GM18507 (cell line): Measurements from ENCODE around the gene RAB31.
"Not testable (repeated sequence)": the region's sequence is repeated elsewhere in the genome, so short reads cannot be mapped to it uniquely, and the experiment has no call there.

Experiments
- DNase-seq: peaks from one replicate; pipeline ENCODE4 v3.0.0; 2011; ENCODE audit warnings: low read depth; ENCODE audit not compliant: insufficient read length; ENCODE audit errors: extremely low spot score
- FAIRE-seq: peaks from 2 replicates; lab custom pipeline; 2011; peaks lifted over from hg19 to GRCh38; lab: Jason Lieb, UNC

The RAB31 gene, protein sequence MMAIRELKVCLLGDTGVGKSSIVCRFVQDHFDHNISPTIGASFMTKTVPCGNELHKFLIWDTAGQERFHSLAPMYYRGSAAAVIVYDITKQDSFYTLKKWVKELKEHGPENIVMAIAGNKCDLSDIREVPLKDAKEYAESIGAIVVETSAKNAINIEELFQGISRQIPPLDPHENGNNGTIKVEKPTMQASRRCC

DNA sequence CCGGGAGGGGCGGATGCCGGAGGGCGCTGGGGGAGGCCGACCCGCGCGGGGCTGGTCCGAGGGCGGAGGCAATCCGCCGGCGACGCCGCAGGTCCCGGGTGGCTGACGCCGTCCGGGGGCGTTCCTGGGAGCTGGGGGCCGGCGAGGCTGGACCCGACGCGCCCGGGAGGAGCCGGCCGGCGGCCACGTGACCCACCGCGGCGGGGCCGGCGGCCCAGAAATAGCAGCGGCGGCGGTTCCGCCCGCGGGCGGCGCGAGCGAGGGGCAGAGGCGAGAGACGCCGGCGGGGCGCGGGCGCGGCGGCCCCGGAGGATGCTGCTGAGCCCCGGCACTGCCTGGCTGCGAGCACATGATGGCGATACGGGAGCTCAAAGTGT is at the start of gene RAB31:
TSS of gene RAB31 (plus strand) at position 245 of the 377 bp plus-strand sequence. CDS start at position 350, 105 bp downstream.
- FAIRE-seq (peak; percentile 21), DNase-seq (peak; percentile 38)

DNA sequence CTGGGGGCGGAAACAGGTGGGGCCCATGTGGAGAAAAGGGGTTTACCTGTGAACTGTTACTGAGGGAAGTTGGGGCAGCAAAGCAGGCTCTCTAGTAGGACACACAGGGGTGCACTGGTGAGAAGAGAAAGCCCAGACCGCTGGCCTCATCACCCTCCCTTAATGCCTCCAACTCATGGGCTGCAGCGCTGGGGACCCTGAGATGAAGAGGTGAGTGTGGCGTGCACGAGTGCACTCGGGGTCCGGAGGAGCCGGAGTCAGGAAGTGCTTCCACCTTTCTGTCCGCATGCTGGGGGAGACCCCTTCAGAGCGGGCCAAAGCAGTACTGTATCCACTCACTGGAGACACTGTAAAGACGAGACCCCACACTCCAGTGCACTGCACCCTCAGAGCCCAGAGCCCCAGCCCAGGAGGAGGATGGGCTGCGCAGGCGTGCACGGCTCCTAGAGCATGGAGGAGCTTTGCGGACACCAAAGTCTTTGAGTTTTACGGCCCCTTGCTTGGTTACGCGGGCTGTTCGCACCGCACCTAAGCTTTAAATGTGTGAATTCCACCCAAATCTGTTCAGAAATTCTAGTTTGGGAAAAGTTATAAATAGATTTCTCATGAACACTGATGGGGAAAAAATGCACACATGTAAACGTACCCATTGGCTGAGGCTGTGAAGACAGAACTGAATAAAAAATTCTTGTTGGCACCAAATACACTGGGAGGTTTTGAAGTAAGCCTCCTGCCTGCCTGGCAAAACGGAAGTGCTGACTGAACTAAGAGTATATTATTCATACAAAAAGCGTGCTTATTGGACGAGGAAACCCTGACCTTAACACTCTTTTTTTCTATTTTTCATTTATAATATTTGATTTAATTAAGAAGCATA is 48.4 kb upstream of the RAB31 start:
- FAIRE-seq (no peak), DNase-seq (no peak)

DNA sequence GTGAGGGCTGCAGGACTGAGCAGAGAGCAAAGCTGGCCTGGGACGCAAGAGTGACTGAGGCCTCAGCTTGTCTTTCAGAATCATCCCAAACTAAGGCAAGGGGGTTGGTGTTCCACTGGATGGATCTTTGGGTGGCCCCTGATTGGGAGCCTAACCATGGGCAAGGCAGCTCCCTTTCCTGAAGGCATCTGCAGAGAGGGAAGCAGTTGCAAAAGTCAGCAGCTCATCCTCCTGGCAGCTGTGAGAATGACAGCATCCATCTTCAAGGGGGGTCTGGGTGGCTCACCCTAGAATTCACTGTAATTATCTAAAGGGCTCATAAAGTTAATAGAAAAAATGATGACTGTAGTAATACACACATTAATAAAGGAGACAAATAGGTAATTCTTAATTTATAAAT is 46.5 kb upstream of the RAB31 start:
- no peak for FAIRE-seq
- no peak for DNase-seq

DNA sequence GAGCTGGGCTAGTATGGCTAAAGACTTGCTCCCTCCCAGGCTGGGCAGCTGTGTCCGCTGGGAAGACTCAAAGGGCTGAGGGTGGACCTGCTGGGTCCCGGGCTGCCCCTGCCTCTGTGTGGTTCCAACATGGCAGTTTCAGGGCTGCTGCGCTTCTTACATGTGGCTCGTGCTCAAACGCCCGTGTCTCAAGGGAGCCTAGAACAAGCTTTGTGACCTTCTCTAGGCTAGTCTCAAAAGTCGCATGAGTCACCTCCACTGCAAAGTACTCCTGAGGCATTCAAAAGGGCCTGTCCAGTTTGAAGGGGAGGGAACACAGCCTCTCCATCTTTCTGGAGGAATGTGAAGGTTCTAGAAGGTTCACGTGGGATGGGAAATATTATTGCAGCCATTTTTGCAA is 44.7 kb upstream of the RAB31 start:
- no peak for FAIRE-seq
- DNase-seq: no peak

DNA sequence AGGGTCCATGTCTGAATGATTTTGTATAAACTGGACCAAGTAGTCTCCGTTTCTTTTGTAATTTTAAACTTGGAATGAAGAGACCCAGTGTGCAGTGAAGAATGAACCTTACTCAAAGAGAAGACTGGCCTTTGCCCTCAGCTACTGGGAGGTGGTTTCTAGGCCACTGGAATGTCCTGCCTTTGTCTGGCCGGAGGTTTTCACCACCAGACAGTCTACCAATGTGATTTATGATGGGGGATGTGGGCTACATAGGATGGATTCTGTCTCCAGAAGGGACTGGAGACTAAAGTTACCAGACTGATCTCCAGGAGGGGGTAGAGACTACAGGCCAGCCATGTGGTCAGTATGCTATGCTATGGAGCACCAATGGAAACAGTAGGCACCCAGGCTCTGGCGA is 42.8 kb upstream of the RAB31 start:
- DNase-seq: no peak
- no peak for FAIRE-seq

DNA sequence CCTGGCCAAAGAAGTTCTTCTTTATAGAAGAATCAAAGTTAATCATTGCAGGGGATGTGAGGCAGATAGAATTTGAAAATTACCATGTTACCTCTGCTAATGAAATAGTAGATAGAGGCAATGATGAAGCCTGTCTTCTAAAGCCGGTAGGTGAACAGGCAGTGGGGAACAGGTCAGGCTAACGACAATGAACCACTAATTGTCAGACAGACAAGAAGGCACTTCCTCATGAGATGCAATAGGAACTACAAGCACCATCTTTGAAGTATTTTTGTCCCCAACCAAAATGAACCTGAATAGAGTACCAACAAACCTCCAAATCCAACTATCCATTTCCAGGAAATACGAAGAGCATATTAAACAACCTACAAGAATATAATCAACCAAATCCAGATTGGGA is 41.6 kb upstream of the RAB31 start:
- FAIRE-seq (no peak), DNase-seq (no peak)

DNA sequence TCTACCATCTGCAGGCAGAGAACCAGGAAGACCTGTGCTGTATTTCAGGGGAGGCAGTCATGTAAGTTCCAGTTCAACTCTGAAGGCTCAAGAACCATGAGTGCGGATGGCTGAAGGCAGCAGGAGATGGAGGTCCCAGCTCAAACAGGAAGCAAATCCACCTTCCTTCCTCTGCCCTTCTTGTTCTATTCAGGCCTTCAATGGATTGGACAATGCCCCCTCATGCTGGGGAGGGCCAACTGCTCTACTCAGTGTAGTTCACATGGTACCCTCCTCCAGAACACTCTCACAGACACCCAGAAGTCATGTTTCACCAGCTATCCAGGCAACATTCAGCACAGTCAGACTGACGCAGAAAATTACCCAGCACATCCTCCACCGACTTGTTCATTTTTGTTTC is 39.1 kb upstream of the RAB31 start:
- FAIRE-seq: no peak
- no peak for DNase-seq

DNA sequence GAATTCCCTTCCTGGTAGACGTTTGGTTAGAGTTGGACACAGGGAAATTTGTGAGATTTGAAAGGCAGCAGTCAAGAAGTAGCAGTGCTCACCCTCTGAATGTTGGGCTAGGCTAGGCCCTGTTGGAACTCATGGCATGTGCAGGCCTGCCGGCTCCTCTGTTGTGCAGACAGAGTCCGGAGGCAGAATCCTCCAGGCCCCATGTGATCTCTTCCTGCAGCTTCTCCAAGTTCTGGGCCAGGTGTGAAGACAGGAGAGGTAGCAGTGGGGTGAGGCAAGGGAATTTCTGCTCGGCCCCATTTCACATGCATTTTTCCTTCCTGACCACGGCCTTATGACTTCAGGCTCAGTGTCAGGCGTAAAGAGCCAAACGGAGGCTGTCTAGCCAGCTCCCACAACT is 36.9 kb upstream of the RAB31 start:
- no peak for DNase-seq
- no peak for FAIRE-seq

DNA sequence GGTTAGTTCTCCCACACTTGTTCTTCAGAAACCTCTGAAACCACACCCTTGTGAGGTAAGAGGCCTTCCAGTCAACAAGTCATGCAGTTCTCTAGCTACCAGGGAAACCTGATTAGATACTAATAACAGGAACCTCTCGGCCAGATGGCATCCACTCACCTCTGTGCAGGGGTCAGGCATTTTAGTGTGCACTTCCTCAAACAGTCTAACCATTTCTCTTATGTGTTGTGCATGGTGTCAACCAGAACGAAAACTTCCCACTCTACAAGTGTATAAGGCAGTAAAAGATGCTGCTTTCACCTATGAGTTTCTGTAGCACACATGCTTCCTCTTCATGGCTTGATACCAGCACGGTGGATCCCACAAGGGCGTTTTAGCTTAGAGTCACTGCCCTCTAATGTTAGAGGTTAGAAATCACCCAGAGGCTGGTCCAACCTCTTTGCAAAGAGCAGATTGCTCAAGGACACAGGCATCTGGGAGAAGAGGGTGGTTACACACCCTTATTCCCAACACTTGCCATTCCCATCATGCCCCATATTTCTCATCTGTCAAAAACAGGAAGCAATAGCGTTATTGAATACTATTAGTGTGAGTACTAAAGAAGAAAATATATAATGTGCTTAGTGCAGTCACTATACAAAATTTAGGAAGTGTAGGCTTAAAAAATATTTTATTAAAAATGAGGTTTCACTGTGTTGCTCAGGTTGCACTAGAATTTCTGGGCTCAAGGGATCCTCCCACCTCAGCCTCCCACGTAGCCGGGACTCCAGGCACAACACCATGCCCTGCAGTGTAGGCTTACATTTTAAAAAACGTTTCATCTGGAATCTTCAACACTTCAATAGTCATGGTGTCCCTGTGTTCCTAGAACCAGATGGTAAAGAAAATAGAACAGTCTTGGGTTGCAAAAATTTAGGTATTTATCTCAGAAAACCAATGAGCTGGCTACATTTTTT is 34.5 kb upstream of the RAB31 start:
- DNase-seq (peak; percentile 91), FAIRE-seq (peak; percentile 98)

DNA sequence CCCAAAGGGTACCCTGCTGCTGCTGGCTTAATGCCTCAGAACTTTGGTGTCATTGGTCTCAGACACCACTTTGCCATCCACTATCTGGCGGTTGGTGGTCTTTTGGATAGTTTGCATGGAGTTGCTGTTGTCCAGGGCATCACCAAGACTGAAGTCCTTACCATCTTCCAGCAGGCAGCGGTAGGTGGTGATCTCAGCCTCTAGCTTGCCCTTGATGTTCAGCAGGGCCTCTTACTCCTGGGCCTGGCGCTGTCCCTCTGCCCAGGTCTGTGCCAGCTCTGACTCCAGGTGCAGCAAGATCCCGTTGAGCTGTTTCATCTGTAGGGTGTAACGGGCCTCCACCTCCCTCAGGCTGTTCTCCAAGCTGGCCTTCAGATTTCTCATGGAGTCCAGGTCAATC is 29.9 kb upstream of the RAB31 start:
- FAIRE-seq, DNase-seq: not testable (repeated sequence)

DNA sequence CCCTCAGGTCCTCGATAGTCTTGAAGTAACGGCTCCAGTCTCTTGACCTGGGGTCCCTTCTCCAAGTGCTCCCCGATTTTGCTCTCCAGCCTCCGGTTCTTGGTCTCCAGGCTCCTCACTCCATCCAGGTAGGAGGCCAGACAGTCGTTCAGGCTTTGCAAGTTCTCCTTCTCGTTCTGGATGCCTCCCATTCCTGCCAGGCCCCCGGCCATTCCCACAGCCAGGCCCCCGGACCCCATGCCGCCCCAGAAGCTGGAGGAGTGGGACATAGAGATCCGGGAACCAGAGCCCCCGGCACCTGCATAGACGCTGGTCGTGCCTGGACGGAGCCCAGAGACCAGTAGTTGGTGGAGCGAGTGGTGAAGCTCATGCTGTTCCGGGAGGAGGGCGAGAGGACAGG is 29.0 kb upstream of the RAB31 start:
- DNase-seq: no peak
- FAIRE-seq: no peak

DNA sequence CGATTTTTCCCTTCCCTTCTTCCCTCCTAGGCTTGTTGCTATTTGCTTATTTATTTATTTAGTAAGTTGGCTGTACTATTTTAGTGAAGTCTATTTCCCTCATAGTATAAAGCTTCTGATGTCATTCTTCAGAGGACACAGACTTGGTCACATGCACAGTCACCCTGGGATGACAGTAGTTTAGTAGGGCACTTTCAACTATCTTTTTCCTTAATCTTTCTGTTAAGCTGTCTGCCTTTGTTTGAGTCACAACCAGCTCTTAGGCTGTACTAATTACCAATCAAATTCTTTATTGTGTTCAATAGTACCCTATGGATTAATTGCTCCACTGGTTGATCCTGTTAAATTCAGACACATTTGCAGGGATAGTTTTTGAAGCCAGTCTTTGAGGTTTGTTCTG is 26.9 kb upstream of the RAB31 start:
- DNase-seq (no peak), FAIRE-seq (no peak)

DNA sequence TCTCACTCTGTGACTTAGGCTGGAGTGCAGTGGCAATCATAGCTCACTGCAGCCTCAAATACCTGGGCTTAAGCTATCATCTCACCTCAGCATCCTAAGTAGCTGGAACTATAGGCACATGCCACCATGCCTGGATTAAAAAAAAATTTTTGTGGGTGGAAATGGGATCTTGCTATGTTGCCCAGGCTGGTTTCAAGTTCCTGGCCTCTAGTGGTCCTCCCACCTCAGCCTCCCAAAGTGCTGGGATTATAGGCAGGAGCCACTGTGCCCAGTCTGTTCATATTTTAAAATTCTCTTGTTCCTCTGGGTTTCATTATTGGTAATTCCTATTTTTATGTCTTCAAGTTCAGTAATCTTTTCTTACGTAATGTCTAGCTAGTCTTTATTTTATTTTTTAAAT is 25.5 kb upstream of the RAB31 start:
- DNase-seq (no peak), FAIRE-seq (no peak)

DNA sequence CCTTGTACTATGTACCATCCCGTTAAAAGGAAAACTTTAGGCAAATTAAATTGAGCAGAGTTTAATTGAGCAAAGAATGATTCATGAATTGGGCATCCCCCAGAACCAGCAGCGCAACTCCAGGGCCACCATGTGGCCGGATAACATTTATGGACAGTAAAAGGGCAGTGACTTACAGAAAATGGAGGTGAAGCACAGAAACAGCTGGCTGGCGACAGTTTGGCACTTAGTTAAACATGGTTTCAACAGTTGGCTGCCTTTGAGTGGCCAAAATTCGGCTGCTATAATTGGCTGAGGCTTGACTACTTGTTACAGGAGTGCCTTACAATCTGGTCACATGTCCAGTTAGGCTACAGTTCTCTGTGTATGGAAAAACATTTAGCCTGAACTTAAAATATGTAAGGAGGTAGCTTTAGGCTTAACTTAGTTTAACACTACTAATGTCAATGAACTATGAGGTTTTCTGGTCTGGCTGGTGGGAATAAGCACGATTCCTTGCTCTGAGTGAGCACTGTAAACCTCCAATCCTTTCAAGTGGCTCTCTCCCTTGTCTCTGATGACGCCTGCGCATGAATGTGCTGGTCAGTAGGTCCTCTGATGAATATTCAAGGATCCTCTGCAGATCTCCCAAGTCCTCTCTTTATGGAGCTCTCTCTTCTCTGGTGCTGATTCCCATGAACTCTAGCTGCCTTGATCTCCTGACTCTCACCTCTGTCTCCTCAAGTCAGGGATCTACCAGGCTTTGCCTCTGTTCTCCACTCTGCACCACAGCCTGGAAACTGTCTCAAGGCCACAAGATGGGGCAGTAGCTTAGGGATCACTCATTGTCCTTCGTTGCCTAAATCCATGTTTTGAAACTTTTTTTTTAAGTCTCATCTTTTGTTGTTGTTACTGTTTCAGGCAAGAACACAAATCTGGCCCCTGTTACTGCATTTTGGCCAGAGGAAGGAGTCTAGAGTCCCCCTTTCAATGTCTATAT is 24.4 kb upstream of the RAB31 start:
- FAIRE-seq (no peak), DNase-seq (no peak)

DNA sequence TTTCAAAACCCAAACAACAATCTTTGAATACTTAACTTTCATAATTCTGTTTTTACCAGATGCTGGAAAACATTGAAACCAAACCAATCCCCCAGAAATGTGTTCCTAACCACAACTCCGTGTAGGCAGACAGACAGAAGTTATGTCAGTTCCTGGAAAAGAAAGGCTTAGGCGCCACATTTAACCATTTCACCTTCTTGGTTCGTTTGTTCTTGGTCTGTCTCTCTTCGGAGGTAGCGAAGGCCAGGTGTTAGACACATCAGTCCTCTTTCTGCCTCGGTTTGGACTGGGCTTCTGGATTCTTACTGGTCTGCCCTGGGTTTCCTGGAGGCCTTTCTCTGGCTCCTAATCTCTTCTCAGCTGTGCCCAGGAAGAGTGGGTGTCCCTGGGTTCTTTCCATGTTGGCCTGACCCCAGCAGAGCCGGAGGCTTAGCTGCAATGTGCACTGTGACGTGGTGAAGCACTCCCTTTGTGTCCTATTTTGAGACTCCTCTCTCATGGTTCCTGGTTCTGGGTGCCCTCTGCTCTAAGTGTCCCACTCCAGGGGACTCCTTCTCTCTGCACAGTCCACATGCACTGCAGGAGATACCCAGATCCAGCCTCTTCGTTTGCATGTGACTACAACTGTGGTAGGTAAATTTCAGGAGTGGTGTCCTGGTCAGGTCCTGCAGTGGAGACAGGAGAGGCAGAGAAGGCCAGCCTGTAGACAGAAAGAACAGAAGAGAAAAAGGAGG is 23.1 kb upstream of the RAB31 start:
- DNase-seq: no peak
- FAIRE-seq: peak; percentile 64

DNA sequence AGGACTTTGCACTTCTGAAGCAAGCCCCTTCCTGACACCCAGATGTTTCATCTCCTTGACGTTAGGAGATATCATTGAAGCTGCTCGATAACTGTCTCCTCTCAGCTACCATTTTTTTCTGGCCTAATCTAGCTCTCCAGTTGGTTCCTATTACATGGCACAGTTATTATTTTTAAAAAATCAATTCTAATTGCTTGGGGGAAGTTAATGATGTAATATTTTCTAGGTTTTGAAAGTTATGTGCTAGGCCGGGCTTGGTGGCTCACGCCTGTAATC is 22.5 kb upstream of the RAB31 start:
- DNase-seq (no peak), FAIRE-seq (no peak)

DNA sequence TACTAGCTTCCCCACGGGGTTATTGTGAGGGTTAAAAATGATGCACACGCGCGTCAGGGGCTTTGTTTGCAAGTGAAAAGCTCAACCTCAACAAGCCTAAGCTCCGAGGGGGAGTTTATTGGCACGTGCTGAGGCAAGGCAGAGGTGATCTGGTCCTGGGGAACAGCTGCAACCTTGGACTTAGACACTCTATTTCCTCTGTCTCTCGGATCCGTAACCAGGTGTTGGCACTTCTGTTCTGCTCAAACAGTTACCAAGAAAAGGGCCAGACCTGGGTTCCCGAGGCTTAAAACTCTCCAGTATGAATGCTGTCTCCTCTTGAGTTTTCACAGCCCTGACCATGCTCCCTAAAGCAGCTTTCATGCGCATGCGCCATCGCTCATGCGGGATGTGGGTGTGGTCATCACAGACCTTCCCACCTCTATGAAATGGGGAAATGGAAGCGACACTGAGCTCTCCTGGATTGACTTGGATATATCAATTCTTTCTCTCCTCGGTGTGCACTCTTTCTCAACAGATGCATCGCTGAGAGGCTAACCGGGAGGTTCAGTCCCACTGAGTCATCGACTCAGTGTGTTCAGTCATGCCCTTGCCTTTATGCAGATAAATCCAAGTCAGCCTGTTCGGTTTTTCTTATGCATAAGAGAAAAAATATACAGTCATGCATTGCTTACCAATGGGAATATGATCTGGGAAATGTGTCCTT is 19.9 kb upstream of the RAB31 start:
- DNase-seq (no peak), FAIRE-seq (no peak)

DNA sequence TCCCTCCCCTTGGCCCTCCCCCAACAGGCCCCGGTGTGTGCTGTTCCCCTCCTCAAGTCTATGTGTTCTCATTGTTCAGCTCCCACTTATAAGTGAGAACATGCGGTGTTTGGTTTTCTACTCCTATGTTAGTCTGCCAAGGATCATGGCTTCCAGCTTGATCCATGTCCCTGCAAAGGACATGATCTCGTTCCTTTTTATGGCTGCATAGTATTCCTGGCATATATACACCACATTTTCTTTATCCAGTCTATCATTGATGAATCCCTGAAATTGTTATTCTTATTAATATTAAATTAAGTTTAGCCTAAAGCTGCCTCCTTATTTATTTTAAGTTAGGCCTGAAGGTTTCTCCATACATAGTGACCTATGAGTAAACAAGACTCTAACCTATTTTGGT is 18.8 kb upstream of the RAB31 start:
- DNase-seq (no peak), FAIRE-seq (no peak)
